Gastrocnemius medialis (tissue), 4 donors: ENCODE data around the gene SLC4A9.

Experiments used
- POLR2A ChIP-seq, 2 donors: fragments of 450-650 bp; IDR thresholded peaks; one replicate each; pipeline ENCODE4 v1.6.1; 2017; ENCODE audit warnings: antibody characterized with exemption in 2 of 2, mild to moderate bottlenecking in 2 of 2, moderate library complexity in 2 of 2
- TF ChIP-seq, protein P1 (sequence below), 5 experiments: fragments of 450-650 bp in 3 of 5; fragments of 200-600 bp in 2 of 5; sonication (generic) in 2 of 5; IDR thresholded peaks in 4 of 5; conservative IDR thresholded peaks in 1 of 5; 1 replicate in 4 of 5; 2 replicates in 1 of 5; pipeline ENCODE4 v1.5.1; 2016 to 2019; ENCODE audit warnings: antibody characterized with exemption in 5 of 5, mild to moderate bottlenecking in 3 of 5, moderate library complexity in 3 of 5

GRCh38 chr5:140402258-140403074 lies 42.5 kb downstream of the SLC4A9 start:
- TF ChIP-seq, protein P1, sequence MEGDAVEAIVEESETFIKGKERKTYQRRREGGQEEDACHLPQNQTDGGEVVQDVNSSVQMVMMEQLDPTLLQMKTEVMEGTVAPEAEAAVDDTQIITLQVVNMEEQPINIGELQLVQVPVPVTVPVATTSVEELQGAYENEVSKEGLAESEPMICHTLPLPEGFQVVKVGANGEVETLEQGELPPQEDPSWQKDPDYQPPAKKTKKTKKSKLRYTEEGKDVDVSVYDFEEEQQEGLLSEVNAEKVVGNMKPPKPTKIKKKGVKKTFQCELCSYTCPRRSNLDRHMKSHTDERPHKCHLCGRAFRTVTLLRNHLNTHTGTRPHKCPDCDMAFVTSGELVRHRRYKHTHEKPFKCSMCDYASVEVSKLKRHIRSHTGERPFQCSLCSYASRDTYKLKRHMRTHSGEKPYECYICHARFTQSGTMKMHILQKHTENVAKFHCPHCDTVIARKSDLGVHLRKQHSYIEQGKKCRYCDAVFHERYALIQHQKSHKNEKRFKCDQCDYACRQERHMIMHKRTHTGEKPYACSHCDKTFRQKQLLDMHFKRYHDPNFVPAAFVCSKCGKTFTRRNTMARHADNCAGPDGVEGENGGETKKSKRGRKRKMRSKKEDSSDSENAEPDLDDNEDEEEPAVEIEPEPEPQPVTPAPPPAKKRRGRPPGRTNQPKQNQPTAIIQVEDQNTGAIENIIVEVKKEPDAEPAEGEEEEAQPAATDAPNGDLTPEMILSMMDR (IDR thresholded peaks at IDR 0.05 in 4 of 5, conservative IDR thresholded peaks at IDR 0.05 in 1 of 5): no peak
- no peak for TF ChIP-seq POLR2A (IDR thresholded peaks at IDR 0.05)
